ENCODE results near the gene ISLR.

GRCh38 chr15:74133694-74134386, 39.7 kb upstream of the ISLR start:
- TF ChIP-seq EZH2 (IDR thresholded peaks at IDR 0.05; ENCODE audit: borderline replicate concordance, insufficient read depth, low read length, poor library complexity, severe bottlenecking) (no peak), CTCF (IDR thresholded peaks at IDR 0.05; ENCODE audit: poor library complexity, severe bottlenecking) (no peak), MXI1 (conservative IDR thresholded peaks at IDR 0.05; ENCODE audit: poor library complexity, severe bottlenecking) (no peak), TAF1 (IDR thresholded peaks at IDR 0.05; ENCODE audit: low read depth) (no peak), RAD21 (conservative IDR thresholded peaks at IDR 0.05) (no peak), POLR2AphosphoS5 (IDR thresholded peaks at IDR 0.05) (no peak), REST (IDR thresholded peaks at IDR 0.05; ENCODE audit: borderline replicate concordance) (peak; percentile 5), SMC3 (conservative IDR thresholded peaks at IDR 0.05; ENCODE audit: poor library complexity) (no peak)

Measured in neural cell (in vitro differentiated cells).